Prostate gland (tissue), 2 donors: ENCODE measurements around the gene SNX3. TPM values are rescaled to one million over a fixed set of nuclear protein-coding genes. Genes with fewer than 3 reads are reported as not detected.
A peak's percentile ranks its signal among the peaks of the same experiment; 100 is the strongest.

Experiments used
- DNase-seq: peaks from one replicate; pipeline ENCODE4 v3.0.0-alpha.2; 2019; ENCODE audit warnings: low spot score
- H3K27ac ChIP-seq, 2 donors: fragments of 200-600 bp; sonication (generic); 2 replicates each; pipeline ENCODE4 v1.5.1; 2017 to 2019
- H3K27me3 ChIP-seq: fragments of 200-600 bp; sonication (generic); replicated peaks from 2 replicates; pipeline ENCODE4 v1.5.1; 2019; ENCODE audit not compliant: insufficient read depth
- H3K36me3 ChIP-seq, 2 donors: fragments of 200-600 bp; sonication (generic); 1 replicate in 1 of 2; 2 replicates in 1 of 2; pipeline versions ENCODE4 v1.5.1 to v1.8.1; 2017 to 2019
- H3K4me1 ChIP-seq: fragments of 200-600 bp; sonication (generic); replicated peaks from 2 replicates; pipeline ENCODE4 v1.5.1; 2019
- H3K4me3 ChIP-seq, 2 donors: fragments of 200-600 bp; sonication (generic); 2 replicates each; pipeline ENCODE4 v1.5.1; 2017 to 2019
- H3K9me3 ChIP-seq: fragments of 200-600 bp; sonication (generic); 2 replicates; pipeline ENCODE4 v1.5.1; 2017
- CTCF ChIP-seq, 4 experiments: fragments of 200-600 bp in 2 of 4; fragments of 450-650 bp in 2 of 4; sonication (generic) in 2 of 4; IDR thresholded peaks; 1 replicate in 3 of 4; 2 replicates in 1 of 4; pipeline ENCODE4 v1.5.1; 2016 to 2019; ENCODE audit warnings: antibody characterized with exemption in 4 of 4, mild to moderate bottlenecking in 2 of 4, moderate library complexity in 2 of 4
- POLR2A ChIP-seq: fragments of 450-650 bp; IDR thresholded peaks from one replicate; pipeline ENCODE4 v1.6.1; 2016; ENCODE audit warnings: antibody characterized with exemption, mild to moderate bottlenecking
- POLR2AphosphoS5 ChIP-seq: sonication (generic); formaldehyde crosslinking; IDR thresholded peaks from one replicate; pipeline ENCODE4 v1.6.1; 2017; ENCODE audit warnings: antibody characterized with exemption
- WGBS: methylation state at CpG from one replicate; pipeline ENCODE4 v1.1.5; 2018; 5-methylcytosine and 5-hydroxymethylcytosine counted together
- intact Hi-C: fragments of 100-400 bp; cut with DNase I; formaldehyde crosslinking; loops from one replicate; pipeline ENCODE4 v1.14.2; 2022
- total RNA-seq, 2 donors: library from RNA; depleted of rRNA; stranded (reverse); fragments of >200 nt; gene quantifications; one replicate each; pipeline ENCODE4 v1.1.0, GENCODE V29; 2016

Gene SNX3
- total RNA-seq, 2 donors from 2014 or later, result 93.3 to 93.6 TPM

DNA sequence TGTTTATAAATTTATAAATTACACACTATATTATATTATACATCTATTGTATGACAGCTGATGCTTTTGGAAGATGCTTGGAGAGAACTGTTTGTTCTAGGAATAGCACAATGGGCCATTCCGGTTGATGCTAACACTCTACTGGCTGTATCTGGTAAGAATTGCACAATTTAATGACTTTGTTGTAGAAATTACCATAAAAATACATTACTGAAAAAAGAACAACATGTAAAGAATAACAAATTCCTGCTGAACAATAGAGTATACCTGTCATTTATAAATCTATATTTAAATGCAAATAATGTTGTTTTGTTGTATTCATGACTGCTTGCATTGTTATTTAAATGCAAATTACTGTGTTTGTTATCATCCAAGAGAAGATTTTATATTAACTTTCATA is 80.6 kb downstream of the SNX3 start:
- Histone ChIP-seq H3K27me3 (peaks cover 15% of the 10 kb centered on the region), H3K27ac (no peak overlapping the region), H3K4me1 (peaks cover 4% of the 10 kb centered on the region), H3K9me3 (no peaks in the 10 kb centered on the region), H3K4me3 (no peak overlapping the region), H3K36me3 (no peaks in the 10 kb centered on the region)
- 31% methylated on average over 1 of the region's 1 CpG for WGBS
- intact Hi-C loops, result no loop called here
- TF ChIP-seq CTCF (IDR thresholded peaks at IDR 0.05), result no peak
- no peak for TF ChIP-seq POLR2A
- no peak for TF ChIP-seq POLR2AphosphoS5
- no peak for DNase-seq

DNA sequence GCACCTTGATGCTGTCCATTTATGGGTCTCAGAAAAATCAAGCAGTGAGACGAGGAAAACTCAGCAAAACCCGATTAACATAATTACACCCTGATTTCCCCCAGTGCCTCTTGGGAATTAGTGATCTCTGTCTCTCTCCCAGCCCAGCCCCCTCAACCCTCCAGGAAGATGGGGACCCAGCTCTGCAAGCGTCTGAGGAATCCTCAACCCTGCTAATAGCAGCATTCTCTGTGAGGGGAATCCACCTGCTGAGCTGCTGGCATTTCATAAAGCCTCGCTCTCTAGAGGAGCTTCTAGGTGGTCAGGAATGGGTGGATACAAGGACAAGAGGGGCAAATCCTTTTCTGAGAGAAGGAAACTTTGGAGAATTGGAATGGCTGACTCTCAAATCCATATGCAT is 81.1 kb downstream of the SNX3 start:
- Histone ChIP-seq H3K27ac (no peak overlapping the region), H3K36me3 (no peaks in the 10 kb centered on the region), H3K27me3 (peaks cover 20% of the 10 kb centered on the region), H3K4me3 (no peak overlapping the region), H3K9me3 (no peaks in the 10 kb centered on the region), H3K4me1 (peaks cover 4% of the 10 kb centered on the region)
- TF ChIP-seq POLR2A (no peak), CTCF (IDR thresholded peaks at IDR 0.05) (no peak), POLR2AphosphoS5 (no peak)
- intact Hi-C loops, result no loop called here
- WGBS, result 20% methylated on average over 4 of the region's 4 CpGs
- DNase-seq, result no peak

DNA sequence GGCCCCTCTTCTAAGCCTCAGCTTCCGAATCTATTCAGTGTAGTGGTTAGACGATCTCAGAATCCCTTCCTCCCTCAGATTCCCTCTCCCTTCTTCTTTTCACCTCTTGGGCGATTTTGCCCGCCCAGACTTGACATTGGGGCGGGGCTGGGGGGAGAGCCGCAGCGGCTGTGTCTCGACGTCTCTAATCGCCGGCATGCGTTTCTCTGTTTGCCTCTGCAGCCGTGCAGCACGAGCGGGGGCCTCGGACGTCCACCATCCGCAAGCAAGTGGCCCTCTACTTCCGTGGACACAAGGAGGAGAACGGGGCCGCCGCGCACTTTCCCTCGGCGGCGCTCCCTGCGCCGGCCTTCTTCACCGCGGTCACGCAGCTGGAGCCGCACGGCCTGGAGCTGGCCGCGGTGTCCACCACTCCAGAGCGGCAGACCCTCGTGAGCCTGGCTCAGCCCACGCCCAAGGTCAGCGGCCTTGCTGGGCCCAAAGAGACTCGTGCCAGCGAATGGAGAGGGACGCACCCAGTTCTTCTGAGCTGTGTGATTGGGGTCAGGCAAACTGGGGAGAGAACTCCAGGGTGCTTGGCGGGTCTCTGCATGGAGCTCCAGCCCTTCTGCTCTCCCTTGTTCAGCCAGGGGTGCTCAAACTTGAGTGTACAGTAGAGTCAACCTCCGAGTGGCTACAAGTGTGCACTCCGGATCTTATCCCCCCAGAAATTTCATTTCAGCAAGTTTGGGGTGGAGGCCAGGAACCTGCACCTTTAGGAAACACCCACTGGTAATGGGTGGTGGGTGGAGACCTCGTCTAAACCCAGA is 84.4 kb downstream of the SNX3 start:
- intact Hi-C loops, result no loop called here
- no peak overlapping the region for H3K27ac ChIP-seq
- H3K36me3 ChIP-seq, result no peaks in the 10 kb centered on the region
- no peaks in the 10 kb centered on the region for H3K9me3 ChIP-seq
- H3K4me3 ChIP-seq, result no peak overlapping the region
- 13% methylated on average over 42 of the region's 46 CpGs for WGBS
- TF ChIP-seq POLR2A (no peak), POLR2AphosphoS5 (no peak), CTCF (IDR thresholded peaks at IDR 0.05) (no peak)
- DNase-seq, result no peak
- peaks cover 4% of the 10 kb centered on the region for H3K4me1 ChIP-seq
- H3K27me3 ChIP-seq, result peaks cover 43% of the 10 kb centered on the region

DNA sequence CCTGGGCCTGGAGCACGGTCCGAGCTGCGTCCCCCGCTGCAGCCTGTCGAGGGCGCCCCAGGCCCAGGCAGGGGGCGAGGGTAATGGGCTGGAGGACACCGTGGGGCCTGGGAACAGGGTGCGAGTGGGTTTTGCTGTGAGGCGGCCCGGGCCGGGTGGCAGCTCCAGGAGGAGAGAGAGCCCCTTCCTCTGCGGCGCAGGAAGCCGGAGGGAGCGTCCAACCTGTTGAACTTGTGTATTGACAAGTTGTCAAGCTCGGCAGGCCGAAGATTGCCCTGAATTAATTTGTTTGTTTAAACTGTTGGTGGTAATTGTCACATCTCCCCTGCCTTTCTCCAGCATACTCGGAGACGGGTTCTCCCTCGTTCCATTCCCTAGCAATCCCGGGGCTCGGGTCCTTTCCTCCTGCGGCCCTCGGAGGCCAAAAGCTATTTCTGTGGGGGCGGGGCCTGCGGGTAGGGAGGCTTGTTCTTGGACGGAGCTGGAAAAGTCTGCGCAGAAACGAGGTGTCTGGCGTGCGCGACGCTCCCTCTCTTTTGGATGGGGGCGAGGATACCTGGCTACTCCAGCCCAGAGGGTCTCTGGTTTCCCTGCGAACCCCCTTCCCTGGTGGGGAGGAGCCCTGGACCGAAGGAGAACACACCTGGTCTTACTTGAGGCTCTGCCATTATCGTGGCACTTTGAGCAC is 85.1 kb downstream of the SNX3 start:
- H3K27ac ChIP-seq, result no peak overlapping the region
- WGBS, result 4% methylated on average over 37 of the region's 38 CpGs
- H3K9me3 ChIP-seq, result no peaks in the 10 kb centered on the region
- H3K4me3 ChIP-seq, result peak overlapping the region in 1 of 2 donors; percentile 5
- no peaks in the 10 kb centered on the region for H3K36me3 ChIP-seq
- peaks cover 4% of the 10 kb centered on the region for H3K4me1 ChIP-seq
- peaks cover 45% of the 10 kb centered on the region for H3K27me3 ChIP-seq
- TF ChIP-seq POLR2AphosphoS5 (no peak), POLR2A (no peak), CTCF (IDR thresholded peaks at IDR 0.05) (peak in 1 of 4 experiments; percentile 24)
- intact Hi-C loops, result no loop called here
- DNase-seq, result no peak
